HG03045 (cell line): ENCODE results near the gene PIGT.

Source experiments
- ATAC-seq: cut with Tn5 transposase; IDR thresholded peaks from one replicate; pipeline ENCODE4 v1.9.1; 2021; ENCODE audit warnings: mild to moderate bottlenecking, moderate library complexity; ENCODE audit not compliant: unreplicated experiment

Gene PIGT

DNA sequence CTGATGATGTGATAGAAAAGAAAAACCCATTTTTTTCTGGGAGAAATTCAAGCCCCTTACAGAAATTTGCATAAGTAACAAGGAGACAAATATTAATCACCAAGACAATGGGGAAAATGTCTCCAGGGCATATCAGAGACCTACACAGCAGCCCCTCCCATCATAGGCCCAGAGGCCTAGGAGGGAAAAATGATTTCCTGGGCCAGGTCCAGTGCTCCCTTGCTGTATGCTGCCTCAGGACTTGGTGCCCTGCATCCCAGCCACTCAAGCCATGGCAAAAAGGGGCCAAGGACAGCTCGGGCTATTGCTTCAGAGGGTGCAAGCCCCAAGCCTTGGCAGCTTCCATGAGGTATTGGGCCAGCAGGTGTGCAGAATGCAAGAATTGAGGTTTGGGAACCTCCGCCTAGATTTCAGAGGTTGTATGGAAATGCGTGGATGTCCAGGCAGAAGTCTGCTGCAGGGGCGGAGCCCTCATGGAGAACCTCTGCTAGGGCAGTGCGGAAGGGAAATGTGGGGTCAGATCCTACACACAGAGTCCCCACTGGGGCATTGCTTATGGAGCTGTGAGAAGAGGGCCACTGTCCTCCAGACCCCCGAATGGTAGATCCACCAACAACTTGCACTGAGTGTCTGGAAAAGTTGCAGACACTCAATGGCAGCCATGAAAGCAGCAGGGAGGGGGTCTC, 15.5 kb upstream of the PIGT start:
- no peak for ATAC-seq

DNA sequence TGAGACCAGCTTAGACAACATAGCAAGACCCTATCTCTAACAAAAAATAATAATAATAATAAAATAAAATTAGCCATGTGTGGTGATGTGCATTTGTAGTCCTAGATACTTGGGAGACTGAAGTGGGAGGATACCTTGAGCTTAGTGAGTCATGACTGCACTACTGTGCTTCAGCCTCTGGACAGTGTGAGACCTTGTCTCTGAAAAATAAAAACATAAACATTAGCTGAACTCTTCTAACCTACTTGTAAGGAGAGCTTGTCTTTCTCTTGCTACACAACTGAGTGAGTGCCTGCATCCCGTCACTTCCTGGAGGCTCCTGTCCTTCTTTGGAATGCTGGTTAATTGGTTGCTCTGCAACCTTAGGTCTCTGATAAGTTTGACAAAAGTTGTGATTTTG, 13.0 kb upstream of the PIGT start:
- ATAC-seq = no peak

DNA sequence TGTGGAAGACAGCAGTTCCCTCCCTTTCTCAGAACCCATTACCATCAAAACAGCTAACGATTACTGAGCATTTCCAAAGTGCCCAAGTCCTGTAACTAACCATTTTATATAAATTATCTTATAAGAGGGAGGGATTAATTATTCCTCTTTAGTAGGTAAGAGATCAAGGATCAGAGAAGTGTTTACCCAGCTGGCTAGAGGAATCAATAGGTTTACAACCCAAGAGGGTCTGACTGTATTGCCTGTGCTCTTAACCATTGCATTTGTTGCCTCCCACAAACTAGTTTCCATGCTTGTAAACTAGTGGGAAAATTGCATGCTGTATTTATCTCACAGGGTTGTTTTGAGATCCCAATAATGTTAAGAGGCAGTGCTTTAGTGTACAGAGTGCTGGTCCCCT, 11.5 kb upstream of the PIGT start:
- no peak for ATAC-seq

DNA sequence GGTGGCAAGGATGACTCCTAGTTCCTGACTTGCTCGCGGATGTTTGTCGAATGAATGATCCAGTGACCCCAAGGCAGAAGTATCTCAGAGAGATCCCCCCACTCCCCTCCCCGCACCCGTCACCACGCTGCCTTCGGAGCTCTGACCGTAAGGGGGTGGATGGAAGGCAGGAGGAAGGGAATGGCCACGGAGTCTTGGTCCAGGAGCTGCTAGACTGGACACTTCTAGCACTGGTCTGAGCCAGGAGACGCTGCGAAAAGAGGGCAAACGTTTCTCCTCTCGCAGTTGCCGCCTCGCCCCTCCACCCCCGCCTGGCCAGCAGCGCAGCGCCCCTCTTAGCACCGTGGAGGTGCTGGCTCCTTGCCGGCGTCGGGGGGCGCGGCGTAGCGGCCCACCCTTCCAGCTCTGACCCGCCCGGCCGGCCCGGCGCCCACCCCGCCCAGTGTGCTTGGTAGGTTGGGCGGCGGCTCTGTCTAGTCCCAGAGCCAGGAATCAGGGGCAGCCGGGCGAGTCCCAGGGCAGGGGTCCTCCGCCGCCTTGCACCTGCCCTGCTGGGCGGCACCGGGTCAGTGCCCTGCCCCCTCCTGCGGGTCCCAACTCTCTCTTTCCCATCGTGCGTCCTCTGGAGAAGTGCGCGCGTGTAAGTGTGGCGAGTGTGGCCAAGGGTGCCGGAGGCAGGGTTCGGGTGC, 10.2 kb upstream of the PIGT start:
- ATAC-seq = no peak

DNA sequence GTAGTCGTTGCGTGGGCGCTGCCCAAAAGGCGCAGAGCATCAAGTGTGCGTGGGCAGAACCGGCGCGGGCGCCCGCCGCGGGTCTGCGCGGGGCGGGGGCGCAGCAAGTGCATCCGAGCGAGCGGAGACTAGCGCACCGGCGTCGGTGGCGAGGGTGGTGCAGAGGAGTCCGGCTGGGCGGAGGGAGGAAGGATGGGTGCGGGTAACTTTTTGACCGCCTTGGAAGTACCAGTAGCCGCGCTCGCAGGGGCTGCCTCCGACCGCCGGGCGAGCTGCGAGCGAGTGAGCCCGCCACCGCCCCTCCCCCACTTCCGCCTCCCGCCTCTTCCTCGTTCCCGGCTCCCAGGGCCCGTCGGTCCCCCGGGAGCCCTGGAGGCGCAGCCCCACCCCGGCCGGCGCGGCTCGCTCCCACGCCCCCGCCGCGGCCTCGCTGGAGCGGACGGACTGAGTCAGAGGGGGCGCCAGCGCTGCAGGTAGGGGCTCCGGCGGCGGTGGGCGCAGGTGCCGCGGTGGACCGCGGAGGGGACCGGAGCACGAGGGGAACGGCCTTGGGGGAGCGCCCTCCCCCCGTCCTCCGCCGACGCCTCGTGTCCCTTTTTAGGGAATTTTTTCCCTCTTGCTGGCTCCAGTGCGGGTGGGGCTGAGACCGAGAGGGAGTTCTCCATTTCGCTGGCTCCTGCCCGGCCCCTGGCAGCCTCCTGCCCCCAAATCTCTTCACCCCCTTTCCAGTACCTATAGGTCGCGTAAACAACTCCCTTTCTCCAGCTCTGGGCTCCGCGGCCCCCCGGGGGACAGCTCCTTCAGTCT, 9.5 kb upstream of the PIGT start:
- ATAC-seq = no peak

DNA sequence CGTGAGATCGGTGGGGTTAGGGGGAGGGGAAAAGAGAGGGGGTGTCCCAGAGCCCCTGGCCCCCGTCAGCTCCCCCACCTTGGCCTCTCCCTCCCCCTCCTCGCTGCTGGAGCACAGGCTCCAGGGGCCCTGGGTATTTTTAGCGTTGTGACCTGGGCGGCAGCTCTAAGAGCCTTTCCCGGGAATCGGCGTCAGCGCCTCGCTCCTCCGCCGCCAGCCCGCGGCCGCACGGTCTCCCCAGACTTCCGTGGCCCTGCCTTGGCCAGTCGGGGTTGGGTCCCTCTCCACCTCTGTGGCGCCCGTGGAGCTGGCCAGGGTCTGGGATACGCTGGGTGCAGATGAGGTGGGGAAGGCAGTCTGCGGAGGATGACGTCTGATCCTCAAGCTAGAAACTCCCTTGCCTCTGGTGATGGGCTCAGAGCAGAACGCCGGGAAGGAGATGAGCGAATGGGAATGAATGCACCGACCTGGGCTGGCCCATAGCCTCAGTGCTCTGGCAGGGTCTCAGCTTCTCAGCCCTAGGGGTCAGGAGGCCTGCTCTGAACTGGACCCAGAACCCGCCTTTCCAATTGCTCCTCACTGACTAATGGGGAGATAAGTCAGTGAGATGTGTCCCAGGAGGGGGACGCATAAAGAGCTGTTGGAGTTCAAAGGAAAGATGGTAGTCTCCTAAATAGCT, 8.7 kb upstream of the PIGT start:
- ATAC-seq = no peak

DNA sequence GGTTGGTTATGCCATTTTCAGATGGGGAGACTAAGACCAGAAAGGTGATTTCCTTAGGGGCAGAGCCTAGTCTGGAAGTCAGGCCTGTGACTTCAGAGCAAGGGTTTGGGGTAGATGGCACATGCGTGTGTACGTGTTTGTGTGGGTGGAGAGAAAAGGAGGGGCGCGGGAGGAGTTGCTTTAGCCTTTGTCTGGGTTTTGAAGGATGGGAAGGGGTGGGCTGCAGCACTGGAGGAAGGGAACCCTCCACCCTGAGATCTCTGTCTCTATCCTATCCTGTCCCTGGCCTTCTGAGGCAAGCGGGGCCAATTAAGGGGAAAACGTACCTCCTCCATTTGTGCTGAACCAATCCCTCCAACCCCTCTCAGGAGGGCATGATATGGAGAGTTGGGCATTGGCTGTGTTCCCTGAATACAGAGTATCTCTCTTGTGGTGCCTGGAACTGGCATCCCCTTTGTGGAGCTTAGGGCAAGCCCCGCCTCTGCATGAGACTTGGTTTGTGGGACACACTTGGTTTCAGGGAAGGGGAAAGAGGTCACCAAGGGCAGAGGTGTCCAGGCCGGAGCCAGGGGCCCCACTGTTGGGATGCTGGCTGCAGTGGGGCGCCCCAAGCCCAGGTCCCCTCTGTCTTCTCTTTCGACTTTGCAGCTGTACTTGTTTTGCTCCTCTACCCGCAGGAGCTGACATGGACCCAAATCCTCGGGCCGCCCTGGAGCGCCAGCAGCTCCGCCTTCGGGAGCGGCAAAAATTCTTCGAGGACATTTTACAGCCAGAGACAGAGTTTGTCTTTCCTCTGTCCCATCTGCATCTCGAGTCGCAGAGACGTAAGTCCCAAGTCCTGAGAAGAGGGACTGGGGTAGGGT, 7.9 kb upstream of the PIGT start, which contains the start of gene DBNDD2:
Gene DBNDD2, plus strand, starts transcription at position 507 of the 863 bp plus-strand sequence. Its CDS starts 179 bp downstream, at position 686.
- no peak for ATAC-seq

DNA sequence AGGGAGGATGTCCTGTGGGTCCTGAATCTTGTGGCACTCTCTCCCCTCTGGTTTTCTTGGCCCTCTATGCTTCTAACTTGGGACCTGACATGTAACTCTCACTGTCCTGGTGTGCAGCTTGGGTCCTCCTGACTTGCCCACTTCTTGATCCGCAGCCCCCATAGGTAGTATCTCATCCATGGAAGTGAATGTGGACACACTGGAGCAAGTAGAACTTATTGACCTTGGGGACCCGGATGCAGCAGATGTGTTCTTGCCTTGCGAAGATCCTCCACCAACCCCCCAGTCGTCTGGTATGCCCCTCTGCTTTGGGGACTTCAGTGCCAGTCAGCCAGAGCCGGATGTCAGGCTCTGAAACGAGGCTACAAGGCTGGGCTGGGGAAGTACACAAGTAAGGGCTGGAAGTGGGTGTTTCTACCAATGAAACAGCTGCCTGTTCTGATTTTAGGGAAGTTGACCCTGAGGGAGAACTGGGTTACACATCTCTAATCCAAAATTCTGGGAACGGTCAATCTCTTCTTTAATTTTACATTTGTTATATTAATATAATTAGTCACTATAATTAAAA, 7.2 kb upstream of the PIGT start:
- no peak for ATAC-seq

DNA sequence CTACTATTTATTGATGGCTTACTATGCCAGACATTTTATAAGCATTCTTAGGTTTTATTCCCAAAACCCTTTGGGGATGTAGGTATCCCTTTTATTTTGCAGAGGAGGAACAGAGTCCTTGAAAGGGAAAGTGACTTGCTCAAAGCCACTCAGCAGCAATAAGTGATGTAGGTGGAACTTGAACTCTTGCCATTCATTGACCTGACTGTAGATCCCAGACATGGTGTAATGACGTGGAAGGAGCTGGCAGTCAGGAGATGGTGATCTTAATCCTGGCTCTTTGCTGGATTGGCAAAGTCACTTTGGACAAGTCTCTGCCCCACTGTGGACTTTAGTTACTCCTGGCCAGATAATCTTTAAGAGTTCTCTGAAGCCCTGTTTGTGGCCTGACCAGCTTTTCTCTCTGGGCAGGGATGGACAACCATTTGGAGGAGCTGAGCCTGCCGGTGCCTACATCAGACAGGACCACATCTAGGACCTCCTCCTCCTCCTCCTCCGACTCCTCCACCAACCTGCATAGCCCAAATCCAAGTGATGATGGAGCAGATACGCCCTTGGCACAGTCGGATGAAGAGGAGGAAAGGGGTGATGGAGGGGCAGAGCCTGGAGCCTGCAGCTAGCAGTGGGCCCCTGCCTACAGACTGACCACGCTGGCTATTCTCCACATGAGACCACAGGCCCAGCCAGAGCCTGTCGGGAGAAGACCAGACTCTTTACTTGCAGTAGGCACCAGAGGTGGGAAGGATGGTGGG, 6.2 kb upstream of the PIGT start:
- no peak for ATAC-seq

DNA sequence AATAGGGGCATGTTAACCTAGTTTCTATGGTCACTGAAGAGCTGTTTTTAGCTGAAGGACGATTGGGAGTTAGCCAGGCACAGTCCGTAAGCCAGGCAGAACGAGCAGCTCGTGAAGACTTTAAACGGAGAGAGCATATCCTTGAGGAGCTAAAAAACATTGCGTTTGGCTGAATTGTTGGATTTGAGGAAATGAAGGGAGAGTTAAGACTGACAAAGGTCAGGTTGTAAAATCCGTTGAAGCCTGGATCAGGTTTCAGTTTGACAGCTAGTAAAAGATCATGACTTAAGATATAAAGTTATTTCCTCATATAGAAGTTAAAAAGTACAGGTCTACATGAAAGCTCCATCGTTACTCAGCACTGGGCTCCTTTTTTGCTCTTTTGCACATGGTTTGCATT, 5.1 kb upstream of the PIGT start:
- ATAC-seq = no peak

DNA sequence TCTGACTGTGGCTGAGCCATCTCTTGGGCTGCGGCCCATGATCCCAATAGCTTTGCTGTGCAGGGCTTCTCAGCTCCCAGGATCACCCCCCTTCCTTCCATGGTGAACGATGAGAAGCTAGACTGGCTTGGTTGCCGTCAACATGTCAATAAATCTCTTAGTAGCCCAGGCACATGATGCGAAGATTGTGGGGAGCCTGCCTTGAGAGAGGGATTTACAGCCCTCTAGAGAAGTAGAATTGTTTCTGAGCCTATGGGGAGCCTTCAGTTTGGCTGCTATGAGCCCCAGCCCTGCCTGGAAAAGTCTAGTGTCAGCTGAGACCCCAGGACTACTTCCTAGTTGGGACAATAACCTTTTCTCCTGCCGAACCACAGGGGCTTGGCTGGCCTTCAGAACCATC, 3.3 kb upstream of the PIGT start:
- no peak for ATAC-seq

DNA sequence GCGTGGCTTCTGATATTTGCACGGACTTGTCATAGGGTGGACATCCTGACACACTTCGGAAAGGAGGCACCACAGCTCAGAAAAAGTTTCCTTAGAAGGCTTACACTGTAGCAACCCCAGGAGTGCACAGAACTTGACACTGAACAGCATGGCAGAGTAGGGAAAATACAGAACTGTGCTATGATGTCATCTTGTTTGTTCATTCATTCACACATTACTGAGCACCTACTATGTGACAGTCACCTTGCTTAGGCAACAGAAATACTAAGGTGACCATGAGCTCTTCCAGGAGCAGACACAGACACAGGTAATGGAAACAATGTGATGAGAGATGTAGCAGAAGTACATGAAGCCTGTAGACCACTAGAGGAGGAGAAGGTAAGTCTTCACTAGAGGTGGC, 2.5 kb upstream of the PIGT start:
- ATAC-seq = no peak

DNA sequence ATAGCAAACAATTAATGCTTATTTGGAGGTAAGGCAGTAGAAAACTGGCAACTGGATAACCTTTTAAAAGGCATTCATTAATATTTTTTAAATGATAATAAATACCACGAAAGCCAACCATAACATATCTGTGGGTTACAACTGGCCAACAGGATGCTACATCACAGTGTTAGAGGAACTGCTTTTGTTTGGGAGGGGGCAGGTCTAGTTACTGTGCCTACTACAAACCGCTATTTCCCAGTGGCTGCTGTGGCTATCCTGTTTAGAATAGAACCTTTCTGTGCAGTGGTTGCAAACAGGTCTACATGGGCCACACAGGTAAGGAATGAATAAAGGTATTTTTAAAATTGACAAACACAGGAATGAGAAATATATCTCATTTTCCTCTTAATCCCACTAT, 976 bp downstream of the PIGT start:
- no peak for ATAC-seq

DNA sequence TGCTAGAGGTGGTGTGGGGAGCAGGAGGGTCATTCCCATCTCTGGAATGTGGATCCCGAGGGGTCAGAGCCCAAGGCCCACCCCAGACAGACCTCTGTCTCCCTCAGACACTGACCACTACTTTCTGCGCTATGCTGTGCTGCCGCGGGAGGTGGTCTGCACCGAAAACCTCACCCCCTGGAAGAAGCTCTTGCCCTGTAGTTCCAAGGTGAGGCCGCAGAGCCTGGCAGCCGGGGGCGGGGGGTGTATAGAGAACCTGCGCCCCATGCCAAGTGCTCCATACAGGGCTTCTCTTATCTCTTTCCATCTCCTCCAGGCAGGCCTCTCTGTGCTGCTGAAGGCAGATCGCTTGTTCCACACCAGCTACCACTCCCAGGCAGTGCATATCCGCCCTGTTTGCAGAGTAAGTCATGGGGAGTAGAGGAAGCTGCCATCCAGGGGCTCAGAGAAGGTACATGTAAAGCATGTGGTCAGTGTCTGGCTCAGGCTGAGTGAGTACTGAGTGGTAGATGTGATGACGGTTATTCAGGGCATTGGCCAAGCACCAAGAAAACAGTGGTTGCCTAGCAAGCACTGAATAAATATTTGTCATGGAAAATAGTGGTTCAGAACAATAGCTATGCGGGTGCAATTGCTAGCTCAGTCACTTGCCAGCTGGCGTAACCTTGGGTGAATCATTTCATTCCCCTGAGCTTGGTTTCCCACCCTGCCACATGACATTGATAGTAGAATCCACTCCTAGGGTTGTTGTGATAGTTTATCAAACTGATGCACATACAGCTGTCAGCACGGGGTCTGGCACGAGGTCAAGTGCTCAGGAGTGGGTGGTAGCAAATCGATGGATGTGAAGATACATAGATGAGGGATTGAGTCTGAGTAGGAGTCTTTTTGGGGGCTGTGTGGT, 3.5 kb downstream of the PIGT start:
- peak; percentile 51 for ATAC-seq

DNA sequence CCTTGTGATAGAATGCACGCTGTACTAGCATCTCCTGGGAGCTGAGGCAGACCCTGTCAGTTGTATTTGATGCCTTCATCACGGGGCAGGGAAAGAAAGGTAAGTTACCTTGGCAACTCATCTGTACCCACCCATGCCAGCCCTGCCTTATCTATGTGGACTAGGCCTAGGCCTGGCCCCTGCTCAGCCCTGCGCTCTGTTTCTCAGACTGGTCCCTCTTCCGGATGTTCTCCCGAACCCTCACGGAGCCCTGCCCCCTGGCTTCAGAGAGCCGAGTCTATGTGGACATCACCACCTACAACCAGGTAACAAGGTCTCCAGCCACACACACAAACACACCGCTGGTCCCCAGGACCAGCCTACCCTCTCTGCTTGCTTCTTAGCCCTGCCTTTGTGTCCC, 4.2 kb downstream of the PIGT start:
- no peak for ATAC-seq

DNA sequence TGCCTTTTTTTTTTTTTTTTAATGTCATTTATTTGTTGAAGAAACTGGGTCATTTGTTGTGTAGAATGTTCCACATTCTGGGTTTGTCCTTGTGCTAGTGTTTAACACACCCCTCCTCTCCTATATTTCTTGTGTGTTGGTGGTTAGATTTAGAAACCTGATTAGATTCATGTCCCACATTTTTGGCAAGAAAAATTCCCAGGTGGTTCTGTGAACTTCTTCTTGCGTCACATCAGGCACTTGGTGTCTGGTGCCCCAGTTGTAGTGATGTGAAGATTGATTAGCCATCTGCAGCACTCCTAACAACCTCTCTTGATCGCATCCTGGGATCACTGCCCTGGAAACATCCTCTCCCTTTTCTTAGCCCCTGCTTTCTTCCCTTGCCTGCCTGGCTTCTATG, 7.8 kb downstream of the PIGT start:
- ATAC-seq = no peak

DNA sequence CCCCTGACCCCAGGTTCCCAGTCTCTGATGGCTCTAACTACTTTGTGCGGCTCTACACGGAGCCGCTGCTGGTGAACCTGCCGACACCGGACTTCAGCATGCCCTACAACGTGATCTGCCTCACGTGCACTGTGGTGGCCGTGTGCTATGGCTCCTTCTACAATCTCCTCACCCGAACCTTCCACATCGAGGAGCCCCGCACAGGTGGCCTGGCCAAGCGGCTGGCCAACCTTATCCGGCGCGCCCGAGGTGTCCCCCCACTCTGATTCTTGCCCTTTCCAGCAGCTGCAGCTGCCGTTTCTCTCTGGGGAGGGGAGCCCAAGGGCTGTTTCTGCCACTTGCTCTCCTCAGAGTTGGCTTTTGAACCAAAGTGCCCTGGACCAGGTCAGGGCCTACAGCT, 9.6 kb downstream of the PIGT start:
- ATAC-seq = no peak

DNA sequence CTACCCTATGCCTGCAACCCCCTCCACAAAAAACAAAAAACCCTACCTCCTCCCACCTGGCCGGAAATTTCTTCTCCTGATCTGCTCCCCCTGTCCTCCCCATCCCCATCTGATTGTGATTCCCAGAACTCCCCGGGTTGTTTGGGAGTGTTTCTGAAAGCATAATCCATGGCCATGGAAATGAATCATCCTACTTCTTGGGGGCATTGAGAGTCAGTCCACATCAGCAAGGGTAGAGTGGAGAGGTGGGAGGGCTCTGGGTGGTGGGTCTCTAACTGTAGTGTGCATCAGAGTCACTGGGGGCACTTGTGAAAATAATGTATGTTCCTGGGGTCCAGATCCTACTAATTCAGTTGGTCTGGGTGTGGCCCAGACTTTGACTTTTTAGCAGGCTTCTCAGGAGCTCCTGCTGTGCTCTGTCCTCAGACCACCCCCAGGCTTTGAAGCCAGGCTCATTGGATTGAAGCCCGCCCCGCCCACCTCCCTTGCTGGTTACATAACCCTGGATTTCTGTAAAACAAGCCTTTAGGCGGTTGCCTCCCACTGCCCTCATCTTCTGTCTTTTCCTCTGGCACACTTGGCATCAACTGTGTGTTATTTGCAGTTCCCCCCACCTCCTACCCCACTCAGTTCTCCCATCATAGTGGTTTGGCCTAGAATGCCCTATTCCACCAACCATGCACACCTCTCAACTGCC, 10.5 kb downstream of the PIGT start:
- no peak for ATAC-seq
